ENCODE data around the gene RCC2. TPM values are rescaled to one million over a fixed set of nuclear protein-coding genes. Genes with fewer than 3 reads are reported as not detected.
"Not testable (repeated sequence)": the region's sequence is repeated elsewhere in the genome, so short reads cannot be mapped to it uniquely, and the experiment has no call there.

RCC2 gene
- total and polyA plus RNA-seq, 4 donors, result 25.8 to 58.1 (median 46.8) TPM

GRCh38 chr1:17452203-17452602, 12.7 kb upstream of the RCC2 start:
- not testable (repeated sequence) for H3K9me3 ChIP-seq (ENCODE audit: control insufficient read depth, insufficient read depth, low read length); H3K27me3 ChIP-seq (ENCODE audit: control insufficient read depth, insufficient read depth, low read length); H3K27ac ChIP-seq (ENCODE audit: low read depth, low read length); H3K4me3 ChIP-seq (ENCODE audit: low read depth, low read length); H3K4me1 ChIP-seq (ENCODE audit: control insufficient read depth, insufficient read depth, low read length); H3K36me3 ChIP-seq (ENCODE audit: control insufficient read depth, insufficient read depth, low read length); DNase-seq (ENCODE audit: low read depth in 4 of 6, low spot score in 6 of 6)
- WGBS (ENCODE audit: insufficient coverage), result 80% methylated on average over 3 of the region's 10 CpGs

DNA sequence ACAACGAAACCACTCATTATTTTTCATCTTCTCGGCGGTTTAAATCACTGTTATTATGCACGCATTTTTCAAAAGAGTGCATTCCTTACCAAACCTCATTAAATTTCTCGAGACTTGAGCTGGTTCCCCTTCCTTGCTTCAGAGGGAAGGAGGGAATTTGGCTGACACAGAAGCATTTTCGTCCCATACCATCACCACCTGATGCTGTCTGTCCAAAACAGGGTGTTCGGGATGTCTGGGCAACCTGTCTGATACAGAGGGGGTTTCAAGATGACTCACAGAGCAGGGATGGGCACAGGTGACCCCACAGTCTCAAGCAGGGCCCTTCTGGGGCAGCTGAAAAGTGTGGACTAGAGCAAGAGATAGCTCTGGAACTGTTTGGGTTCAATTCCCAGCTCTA, 12.3 kb upstream of the RCC2 start:
- no peak overlapping the region for H3K27ac ChIP-seq (ENCODE audit: low read depth, low read length)
- H3K27me3 ChIP-seq (ENCODE audit: control insufficient read depth, insufficient read depth, low read length), result no peaks in the 10 kb centered on the region
- no peaks in the 10 kb centered on the region for H3K9me3 ChIP-seq (ENCODE audit: control insufficient read depth, insufficient read depth, low read length)
- H3K36me3 ChIP-seq (ENCODE audit: control insufficient read depth, insufficient read depth, low read length), result no peaks in the 10 kb centered on the region
- no peak for DNase-seq (ENCODE audit: low read depth in 4 of 6, low spot score in 6 of 6)
- 100% methylated on average over 1 of the region's 7 CpGs for WGBS (ENCODE audit: insufficient coverage)
- H3K4me3 ChIP-seq (ENCODE audit: low read depth, low read length), result no peak overlapping the region
- H3K4me1 ChIP-seq (ENCODE audit: control insufficient read depth, insufficient read depth, low read length), result no peaks in the 10 kb centered on the region

DNA sequence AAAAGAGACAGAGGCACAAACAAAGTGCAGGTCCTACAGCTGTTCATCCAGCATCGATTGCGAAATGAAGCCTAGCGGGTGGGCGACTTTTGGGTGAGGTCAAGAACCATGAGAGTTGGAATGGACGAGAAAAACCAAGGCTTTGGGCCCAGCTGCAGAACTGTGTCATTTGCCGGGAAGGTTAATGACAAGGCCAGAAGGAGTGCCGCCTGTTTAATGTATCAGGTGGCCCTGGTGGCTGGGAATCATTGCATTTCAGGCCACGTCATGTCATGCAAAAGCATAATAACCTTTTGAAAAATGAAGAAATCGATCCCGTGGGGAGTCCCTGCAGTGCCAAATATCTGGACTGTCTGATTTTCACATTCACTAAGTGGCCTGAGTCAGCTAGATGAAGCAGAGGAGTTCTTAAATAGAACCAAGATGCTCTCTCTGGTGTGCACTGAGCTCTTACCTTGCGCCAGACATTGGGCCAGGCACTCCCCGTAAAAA, 8.1 kb upstream of the RCC2 start:
- Histone ChIP-seq H3K4me3 (ENCODE audit: low read depth, low read length) (no peak overlapping the region), H3K9me3 (ENCODE audit: control insufficient read depth, insufficient read depth, low read length) (no peaks in the 10 kb centered on the region), H3K4me1 (ENCODE audit: control insufficient read depth, insufficient read depth, low read length) (no peaks in the 10 kb centered on the region), H3K27me3 (ENCODE audit: control insufficient read depth, insufficient read depth, low read length) (no peaks in the 10 kb centered on the region), H3K27ac (ENCODE audit: low read depth, low read length) (no peak overlapping the region), H3K36me3 (ENCODE audit: control insufficient read depth, insufficient read depth, low read length) (no peaks in the 10 kb centered on the region)
- WGBS (ENCODE audit: insufficient coverage), result 89% methylated on average over 12 of the region's 12 CpGs
- peak in 1 of 6 donors; percentile 18 for DNase-seq (ENCODE audit: low read depth in 4 of 6, low spot score in 6 of 6)

DNA sequence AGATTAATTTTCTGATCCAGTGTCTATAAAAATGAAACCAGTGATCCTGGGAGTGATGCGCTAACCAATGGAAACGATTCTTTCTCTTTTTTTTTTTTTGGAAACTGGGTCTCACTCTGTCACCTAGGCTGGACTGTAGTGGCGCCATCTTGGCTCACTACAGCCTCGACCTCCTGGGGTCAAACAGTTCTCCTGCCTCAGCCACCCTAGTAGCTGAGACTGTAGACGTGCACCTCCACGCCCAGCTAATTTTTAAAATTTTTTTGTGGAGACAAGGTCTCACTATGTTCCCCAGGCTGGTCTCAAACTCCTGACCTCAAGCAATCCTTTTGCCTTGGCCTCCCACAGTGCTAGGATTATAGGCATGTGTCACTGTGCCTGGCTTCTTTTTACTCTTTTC, 3.4 kb upstream of the RCC2 start:
- H3K36me3 ChIP-seq (ENCODE audit: control insufficient read depth, insufficient read depth, low read length), result no peaks in the 10 kb centered on the region
- H3K27me3 ChIP-seq (ENCODE audit: control insufficient read depth, insufficient read depth, low read length), result peaks cover 20% of the 10 kb centered on the region
- no peak for DNase-seq (ENCODE audit: low read depth in 4 of 6, low spot score in 6 of 6)
- H3K4me3 ChIP-seq (ENCODE audit: low read depth, low read length), result no peak overlapping the region
- no peak overlapping the region for H3K27ac ChIP-seq (ENCODE audit: low read depth, low read length)
- H3K9me3 ChIP-seq (ENCODE audit: control insufficient read depth, insufficient read depth, low read length), result no peaks in the 10 kb centered on the region
- 82% methylated on average over 6 of the region's 6 CpGs for WGBS (ENCODE audit: insufficient coverage)
- H3K4me1 ChIP-seq (ENCODE audit: control insufficient read depth, insufficient read depth, low read length), result peaks cover 8% of the 10 kb centered on the region

- Histone ChIP-seq H3K27me3 (ENCODE audit: control insufficient read depth, insufficient read depth, low read length) (peaks cover 20% of the 10 kb centered on the region), H3K27ac (ENCODE audit: low read depth, low read length) (no peak overlapping the region), H3K4me1 (ENCODE audit: control insufficient read depth, insufficient read depth, low read length) (peaks cover 11% of the 10 kb centered on the region), H3K4me3 (ENCODE audit: low read depth, low read length) (no peak overlapping the region), H3K36me3 (ENCODE audit: control insufficient read depth, insufficient read depth, low read length) (no peaks in the 10 kb centered on the region), H3K9me3 (ENCODE audit: control insufficient read depth, insufficient read depth, low read length) (no peaks in the 10 kb centered on the region)
- no CpG with 5 or more reads among the region's 4 CpGs for WGBS (ENCODE audit: insufficient coverage)
- DNase-seq (ENCODE audit: low read depth in 4 of 6, low spot score in 6 of 6), result no peak
Measured at GRCh38 chr1:17441993-17442357, 2.5 kb upstream of the RCC2 start.

DNA sequence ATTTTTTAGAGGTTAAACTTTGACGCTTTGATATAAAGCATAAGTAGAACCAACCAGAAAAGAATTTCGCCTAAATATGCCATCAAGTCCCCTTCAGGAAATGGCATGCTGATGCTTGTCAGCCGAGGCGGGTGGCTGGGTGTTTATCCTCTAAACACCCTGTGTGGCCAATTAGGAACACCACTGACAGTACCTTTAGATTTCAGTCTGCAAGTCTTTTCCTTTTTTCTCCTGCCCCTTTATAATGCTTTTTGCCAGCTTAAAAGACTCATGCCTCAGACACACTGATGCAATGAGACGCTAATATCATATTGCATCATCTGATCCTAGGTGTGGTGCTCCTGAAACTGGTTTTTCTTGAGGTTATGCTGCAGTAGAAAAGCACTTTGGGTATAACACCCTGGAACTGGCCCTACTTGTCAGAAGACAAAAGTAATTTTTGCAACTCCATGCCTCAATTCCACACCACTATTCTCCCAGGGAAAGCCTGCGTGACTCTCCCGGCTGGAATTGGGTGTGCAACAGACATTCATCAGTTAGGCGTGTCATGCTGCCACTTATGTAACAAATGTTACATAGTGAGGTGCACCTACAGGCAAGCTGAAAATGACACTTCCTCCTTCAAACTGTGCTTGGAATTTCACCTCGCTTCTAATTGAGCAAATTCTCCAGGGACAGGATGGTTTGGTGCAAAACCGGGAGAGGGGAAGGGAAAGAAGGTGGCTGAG, 2.0 kb upstream of the RCC2 start:
- H3K36me3 ChIP-seq (ENCODE audit: control insufficient read depth, insufficient read depth, low read length), result peaks cover under 1% of the 10 kb centered on the region
- no peak for DNase-seq (ENCODE audit: low read depth in 4 of 6, low spot score in 6 of 6)
- WGBS (ENCODE audit: insufficient coverage), result 46% methylated on average over 8 of the region's 10 CpGs
- H3K9me3 ChIP-seq (ENCODE audit: control insufficient read depth, insufficient read depth, low read length), result no peaks in the 10 kb centered on the region
- H3K27me3 ChIP-seq (ENCODE audit: control insufficient read depth, insufficient read depth, low read length), result peaks cover 20% of the 10 kb centered on the region
- peaks cover 17% of the 10 kb centered on the region for H3K4me1 ChIP-seq (ENCODE audit: control insufficient read depth, insufficient read depth, low read length)
- no peak overlapping the region for H3K4me3 ChIP-seq (ENCODE audit: low read depth, low read length)
- no peak overlapping the region for H3K27ac ChIP-seq (ENCODE audit: low read depth, low read length)

GRCh38 chr1:17440827-17441168, 1.3 kb upstream of the RCC2 start:
- H3K36me3 ChIP-seq (ENCODE audit: control insufficient read depth, insufficient read depth, low read length), result peaks cover 5% of the 10 kb centered on the region
- WGBS (ENCODE audit: insufficient coverage), result 58% methylated on average over 4 of the region's 6 CpGs
- H3K4me1 ChIP-seq (ENCODE audit: control insufficient read depth, insufficient read depth, low read length), result peaks cover 21% of the 10 kb centered on the region
- no peak overlapping the region for H3K27ac ChIP-seq (ENCODE audit: low read depth, low read length)
- H3K9me3 ChIP-seq (ENCODE audit: control insufficient read depth, insufficient read depth, low read length), result no peaks in the 10 kb centered on the region
- H3K27me3 ChIP-seq (ENCODE audit: control insufficient read depth, insufficient read depth, low read length), result peaks cover 20% of the 10 kb centered on the region
- no peak for DNase-seq (ENCODE audit: low read depth in 4 of 6, low spot score in 6 of 6)
- no peak overlapping the region for H3K4me3 ChIP-seq (ENCODE audit: low read depth, low read length)

GRCh38 chr1:17440074-17440826, 773 bp upstream of the RCC2 start:
- Histone ChIP-seq H3K27me3 (ENCODE audit: control insufficient read depth, insufficient read depth, low read length) (peaks cover 20% of the 10 kb centered on the region), H3K27ac (ENCODE audit: low read depth, low read length) (peak overlapping the region; percentile 52), H3K4me1 (ENCODE audit: control insufficient read depth, insufficient read depth, low read length) (peaks cover 24% of the 10 kb centered on the region), H3K36me3 (ENCODE audit: control insufficient read depth, insufficient read depth, low read length) (peaks cover 10% of the 10 kb centered on the region), H3K4me3 (ENCODE audit: low read depth, low read length) (peak overlapping the region; percentile 52), H3K9me3 (ENCODE audit: control insufficient read depth, insufficient read depth, low read length) (no peaks in the 10 kb centered on the region)
- DNase-seq (ENCODE audit: low read depth in 4 of 6, low spot score in 6 of 6), result peak in 1 of 6 donors; percentile 13
- 27% methylated on average over 11 of the region's 18 CpGs for WGBS (ENCODE audit: insufficient coverage)

DNA sequence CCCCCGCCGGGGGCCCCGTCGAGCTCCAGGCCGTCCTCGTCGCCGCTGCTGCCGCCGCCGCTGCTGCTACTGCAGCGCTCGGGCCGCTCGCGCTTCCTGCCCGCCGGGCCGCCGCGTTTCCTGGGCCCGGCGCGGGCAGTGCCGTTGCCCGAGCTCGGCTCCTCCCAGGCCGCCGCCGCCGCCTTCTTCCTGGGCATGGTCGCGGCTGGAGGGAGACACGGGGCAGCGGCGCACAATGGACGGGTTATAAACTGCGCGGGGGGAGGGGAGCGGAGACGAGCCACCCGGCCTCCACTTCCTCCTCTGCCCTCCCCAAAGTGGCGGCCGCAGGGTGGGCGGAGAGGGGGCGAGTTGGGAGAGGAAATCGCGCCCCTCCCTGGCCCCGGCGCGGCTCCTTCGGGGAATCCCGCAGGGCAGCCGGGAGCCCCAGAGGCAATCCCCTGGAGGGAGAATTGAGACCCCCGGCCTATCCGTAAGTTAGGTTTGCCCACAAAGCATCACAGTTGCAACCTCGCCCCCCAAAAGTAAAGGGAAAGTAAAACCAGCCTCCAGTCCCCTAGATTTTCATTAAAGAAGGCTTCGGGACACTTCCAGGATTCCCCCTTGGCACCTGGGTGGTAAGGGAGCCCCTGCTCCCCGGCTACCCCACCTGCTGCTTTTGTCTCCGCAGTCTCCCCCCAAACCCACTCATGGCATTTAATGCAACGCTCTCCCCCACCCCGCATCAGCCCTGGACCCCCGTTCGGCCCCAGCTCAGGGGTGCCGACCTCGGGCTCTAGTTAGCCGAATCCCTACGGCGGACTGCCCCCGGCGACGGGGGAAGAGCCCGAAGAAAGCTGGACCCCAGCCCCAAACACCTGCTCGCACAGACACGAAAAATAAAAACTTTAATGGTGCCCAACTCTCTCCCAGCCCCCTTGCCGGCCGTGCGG, 893 bp downstream of the RCC2 start:
- Histone ChIP-seq H3K27ac (ENCODE audit: low read depth, low read length) (peak overlapping the region; percentile 80), H3K4me1 (ENCODE audit: control insufficient read depth, insufficient read depth, low read length) (peaks cover 26% of the 10 kb centered on the region), H3K9me3 (ENCODE audit: control insufficient read depth, insufficient read depth, low read length) (no peaks in the 10 kb centered on the region), H3K36me3 (ENCODE audit: control insufficient read depth, insufficient read depth, low read length) (peaks cover 25% of the 10 kb centered on the region), H3K27me3 (ENCODE audit: control insufficient read depth, insufficient read depth, low read length) (peaks cover 20% of the 10 kb centered on the region), H3K4me3 (ENCODE audit: low read depth, low read length) (peak overlapping the region; percentile 54)
- DNase-seq (ENCODE audit: low read depth in 4 of 6, low spot score in 6 of 6), result peak in 2 of 6 donors; percentile 70 to 74
- 0% methylated on average over 66 of the region's 78 CpGs for WGBS (ENCODE audit: insufficient coverage)

All from spinal cord (tissue), 10 donors.